GM19240 (cell line): ENCODE measurements around the gene TRDMT1.

ENCODE experiments used
- DNase-seq: peaks from one replicate; pipeline ENCODE4 v3.0.0; 2011; ENCODE audit warnings: low spot score; ENCODE audit not compliant: insufficient read length

The TRDMT1 gene

GRCh38 chr10:17210361-17210760 is 8.9 kb upstream of the TRDMT1 start:
- DNase-seq: no peak

DNA sequence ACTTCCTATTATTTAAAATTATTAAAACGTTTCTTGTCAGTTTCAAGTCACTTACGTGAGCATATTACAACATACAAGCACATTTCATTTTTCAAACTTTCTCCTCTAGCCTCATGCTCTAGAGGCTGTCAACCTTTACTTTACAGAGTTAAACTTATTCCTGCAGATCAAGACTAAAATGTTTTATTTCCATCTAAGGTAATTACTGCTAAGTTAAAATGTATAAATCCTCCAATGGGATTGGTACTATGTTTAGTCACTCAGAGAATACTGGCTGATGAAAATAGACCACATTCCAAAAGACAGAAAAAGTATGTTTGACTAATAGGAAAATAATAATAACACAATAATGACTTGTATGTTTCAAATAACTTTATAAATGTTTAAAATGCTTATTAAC is 8.4 kb upstream of the TRDMT1 start:
- no peak for DNase-seq

DNA sequence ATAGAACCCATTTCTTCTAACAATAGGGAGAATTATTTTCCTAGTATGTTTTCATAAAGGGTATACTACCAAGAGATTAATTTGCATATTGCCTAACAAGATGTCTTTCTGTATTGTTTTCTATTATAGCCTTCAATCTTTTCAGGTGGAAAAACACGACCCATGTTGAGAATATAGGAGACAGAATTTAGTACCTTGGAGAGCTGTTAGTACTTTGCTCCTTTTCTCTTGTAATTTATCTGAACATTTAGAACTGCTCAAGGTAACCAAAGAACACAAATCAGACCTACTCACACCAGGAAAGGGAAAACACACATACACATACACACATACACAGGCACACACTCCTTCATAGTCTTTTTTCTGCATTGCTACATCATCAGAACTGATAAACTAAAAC is 7.8 kb upstream of the TRDMT1 start:
- DNase-seq: no peak

GRCh38 chr10:17208476-17208875 is 7.0 kb upstream of the TRDMT1 start:
- no peak for DNase-seq

- no peak for DNase-seq
Observed at GRCh38 chr10:17206210-17206709, 4.8 kb upstream of the TRDMT1 start.

DNA sequence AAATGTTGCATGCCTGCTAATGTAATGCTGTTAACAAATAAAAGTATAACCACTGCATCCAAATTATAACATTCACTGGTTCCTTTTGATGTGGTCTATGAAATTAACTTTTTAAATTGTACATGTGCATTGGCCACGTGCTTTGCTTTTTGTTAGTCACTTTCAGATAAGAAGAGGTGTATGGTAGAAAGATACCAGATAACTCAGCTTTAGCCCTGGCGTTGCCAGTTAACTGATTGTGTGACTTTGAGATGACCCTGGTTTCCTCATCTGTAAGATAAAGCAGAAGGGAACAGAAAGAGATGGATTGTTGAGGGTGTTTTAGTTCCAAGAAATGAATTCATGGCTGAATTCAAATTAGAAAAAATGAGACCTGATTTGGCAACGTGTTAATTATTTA is 1.9 kb upstream of the TRDMT1 start:
- no peak for DNase-seq

GRCh38 chr10:17202999-17203398 is 1.5 kb upstream of the TRDMT1 start:
- DNase-seq: no peak

GRCh38 chr10:17202506-17202905 is 1.0 kb upstream of the TRDMT1 start:
- DNase-seq: no peak

- no peak for DNase-seq
Observed at GRCh38 chr10:17201794-17202116, 283 bp upstream of the TRDMT1 start.

DNA sequence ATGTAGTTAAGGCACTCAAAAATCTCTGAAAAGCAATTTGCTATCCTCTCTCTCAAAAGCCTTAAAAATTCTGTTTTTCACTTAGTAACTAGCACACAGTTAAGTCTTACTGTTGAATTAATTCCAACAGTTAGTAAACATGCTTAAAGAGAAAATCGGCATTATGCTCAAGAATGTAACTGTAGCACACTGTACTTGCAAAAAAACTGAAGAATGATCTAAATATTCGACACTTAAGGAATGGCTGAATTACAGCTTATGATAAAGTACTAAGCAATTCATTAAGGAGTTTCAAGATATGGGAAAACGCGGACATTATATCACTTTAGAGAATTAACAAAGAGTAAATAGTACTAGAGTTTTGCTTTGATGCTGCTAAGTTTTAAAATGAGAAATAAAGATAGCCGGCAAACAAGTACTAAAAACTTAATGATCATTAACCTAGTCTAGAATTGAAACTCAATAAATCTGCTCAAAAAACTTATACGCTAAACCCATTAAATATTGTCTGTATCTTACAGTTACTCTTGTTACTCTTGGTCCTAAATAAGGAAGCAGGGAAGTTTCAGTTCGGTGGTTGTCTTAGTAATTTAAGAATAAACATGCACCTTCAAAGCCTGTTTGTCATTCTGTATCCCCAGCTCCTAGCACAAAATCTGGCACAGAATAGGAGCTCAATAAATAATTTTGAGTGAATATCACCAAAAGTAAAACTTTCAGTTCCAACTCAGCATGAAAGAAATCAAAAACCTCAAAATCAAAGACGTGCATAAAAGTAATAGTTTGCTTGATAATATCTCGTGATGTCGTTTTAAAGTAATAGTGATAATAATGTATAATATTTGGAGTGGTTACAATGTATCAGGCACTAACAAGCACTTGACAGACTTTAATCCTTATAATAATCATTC is 1.2 kb downstream of the TRDMT1 start:
- DNase-seq: no peak

GRCh38 chr10:17199351-17199804 is 2.1 kb downstream of the TRDMT1 start:
- no peak for DNase-seq

DNA sequence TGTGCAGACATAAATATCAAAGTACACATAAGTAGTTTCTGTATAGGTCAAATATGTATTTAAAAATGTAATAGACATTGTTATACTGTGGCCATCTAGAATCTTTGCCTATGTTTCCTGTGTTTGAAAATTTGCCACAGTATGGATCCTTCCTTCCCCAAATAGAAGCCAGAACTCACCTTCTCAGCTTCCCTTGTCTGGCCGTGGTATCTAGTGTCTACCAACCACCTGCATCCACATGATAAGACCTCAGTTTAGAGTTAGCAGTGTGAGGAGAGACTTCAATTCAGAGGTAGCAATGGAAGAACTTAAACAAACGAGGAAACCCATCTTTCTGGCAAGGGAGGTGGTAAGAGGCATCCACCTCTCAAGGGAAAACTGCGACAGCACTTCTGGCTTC is 4.9 kb downstream of the TRDMT1 start:
- no peak for DNase-seq

- no peak for DNase-seq
Observed at GRCh38 chr10:17196045-17196444, 5.4 kb downstream of the TRDMT1 start.

DNA sequence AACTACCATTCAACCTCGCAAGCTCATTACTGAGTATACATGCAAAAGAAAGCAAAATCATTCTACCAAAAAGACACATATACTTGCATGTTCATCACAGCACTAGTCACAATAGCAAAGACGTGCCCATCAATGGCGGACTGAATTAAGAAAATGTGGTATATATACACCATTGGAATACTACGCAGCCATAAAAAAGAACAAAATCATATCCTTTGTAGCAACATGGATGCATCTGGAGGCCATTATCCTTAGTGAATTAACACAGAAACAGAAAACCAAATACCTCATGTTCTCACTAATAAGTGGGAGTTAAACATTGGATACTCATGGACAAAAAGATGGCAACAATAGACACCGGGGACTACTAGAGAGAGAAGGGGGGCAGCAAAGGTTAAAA is 6.4 kb downstream of the TRDMT1 start:
- DNase-seq: no peak

DNA sequence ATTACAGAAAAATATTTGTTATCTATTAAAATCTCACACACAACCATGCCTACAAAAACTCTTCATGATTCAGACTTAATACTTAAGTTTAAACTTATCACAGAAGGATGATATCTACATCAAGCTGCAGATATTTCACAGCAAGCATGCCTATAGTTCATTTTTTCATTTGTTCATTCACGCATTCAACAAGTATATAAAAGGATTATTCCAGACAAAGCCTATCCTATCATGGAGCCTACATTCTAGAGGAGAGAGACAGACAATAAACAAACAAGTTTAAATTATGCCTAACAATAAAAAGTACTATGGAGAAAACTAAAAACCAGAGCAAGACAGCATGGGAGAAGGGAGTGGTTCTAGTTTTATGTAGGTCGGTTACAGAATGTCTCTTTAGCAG is 10.9 kb downstream of the TRDMT1 start:
- no peak for DNase-seq

- DNase-seq: no peak
Observed at GRCh38 chr10:17188644-17189172, 12.8 kb downstream of the TRDMT1 start.

DNA sequence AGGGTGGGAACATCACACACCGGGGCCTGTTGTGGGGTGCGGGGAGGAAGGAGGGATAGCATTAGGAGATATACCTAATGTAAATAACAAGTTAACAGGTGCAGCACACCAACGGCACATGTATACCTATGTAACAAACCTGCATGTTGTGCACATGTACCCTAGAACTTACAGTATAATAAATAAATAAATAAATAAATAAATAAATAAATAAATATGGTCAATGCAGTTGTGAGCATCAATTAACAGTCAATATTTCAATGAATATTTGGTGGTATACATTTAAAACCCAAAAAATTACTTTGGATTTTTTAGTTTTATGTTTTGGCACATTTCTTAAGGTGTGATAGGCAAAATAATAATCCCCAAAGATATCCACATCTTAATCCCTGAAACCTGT is 15.6 kb downstream of the TRDMT1 start:
- no peak for DNase-seq

DNA sequence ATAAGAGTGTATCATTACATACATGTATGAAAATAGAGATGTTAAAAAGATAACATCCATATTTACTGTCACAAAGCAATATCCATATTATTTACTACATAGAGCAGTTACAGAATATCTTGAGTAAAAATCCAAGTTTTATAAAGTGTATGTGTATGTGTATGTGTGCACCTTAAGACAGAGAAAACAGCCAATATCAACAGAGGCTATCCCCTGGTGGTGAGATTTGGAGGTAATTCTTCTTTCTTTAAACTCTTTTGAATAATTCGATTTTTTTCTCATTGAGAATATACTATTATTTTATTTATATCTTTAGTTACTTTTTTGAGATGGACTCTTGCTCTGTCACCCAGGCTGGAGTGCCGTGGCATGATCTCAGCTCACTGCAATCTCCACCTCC is 18.4 kb downstream of the TRDMT1 start:
- DNase-seq: no peak

DNA sequence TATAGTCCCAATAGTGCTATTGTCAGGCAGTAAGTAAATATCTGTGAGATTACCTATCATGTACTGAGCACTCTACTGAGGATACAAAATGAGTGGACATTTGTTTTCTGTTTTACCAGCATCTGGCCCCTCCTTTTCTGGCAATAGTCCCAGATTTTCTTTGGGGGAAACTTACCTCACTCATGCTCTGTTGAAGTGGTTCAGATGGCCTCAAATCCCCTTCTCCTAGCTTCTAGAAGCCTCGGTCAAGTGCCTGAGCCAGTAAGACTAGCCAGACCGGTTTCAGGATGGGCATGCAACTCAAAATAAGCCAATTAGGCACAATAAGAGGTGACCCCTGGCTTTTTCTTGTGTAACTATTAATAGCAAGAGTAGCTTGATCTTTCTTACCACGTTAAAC is 19.7 kb downstream of the TRDMT1 start:
- no peak for DNase-seq

DNA sequence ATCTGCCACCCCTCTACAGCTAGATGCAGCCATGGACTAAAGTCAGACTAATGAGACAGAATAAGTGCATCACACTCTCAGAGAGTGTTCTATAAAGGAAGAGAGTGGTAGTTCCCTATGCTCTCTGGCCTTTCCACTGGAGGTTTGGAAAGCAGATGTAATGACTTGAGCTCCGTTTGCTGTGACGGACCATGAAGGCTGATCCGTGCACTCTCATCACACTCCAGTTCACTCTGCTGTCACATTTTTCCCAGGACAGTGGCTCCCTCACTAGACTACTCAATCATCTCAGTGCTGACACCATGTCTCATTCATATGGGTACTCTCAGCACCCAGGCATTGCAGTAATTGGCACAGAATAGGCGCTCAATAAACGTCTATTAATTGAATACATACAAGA is 20.4 kb downstream of the TRDMT1 start:
- no peak for DNase-seq

- DNase-seq: no peak
Observed at GRCh38 chr10:17179002-17179401, 22.5 kb downstream of the TRDMT1 start.

DNA sequence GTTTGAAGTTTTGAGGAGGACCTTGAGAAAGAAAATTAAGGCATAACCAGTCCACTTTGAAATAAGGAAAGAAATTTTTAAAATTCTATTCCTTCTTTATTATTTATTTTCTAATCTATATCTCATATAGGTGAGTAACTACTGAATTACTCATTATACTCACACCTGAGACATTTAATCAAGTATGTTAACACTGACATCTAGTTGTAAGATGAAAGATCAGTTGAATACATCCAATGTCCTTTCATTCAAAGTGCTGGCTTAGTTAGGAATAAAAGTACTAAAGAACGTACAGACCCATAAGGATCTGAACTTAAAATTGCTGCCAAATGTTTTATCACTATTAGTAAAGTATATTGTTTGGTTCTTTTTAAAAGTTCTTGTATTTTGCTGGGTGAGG is 23.5 kb downstream of the TRDMT1 start:
- DNase-seq: no peak

GRCh38 chr10:17177014-17177413 is 24.5 kb downstream of the TRDMT1 start:
- DNase-seq: no peak
